Activated effector memory CD4-positive, alpha-beta T cell treated with anti-CD3 and anti-CD28 coated beads, Interleukin-2, amount 50 U/mL, for 16 hours (primary cell): ENCODE data around the gene RASSF3.
"Not testable (repeated sequence)": the region's sequence is repeated elsewhere in the genome, so short reads cannot be mapped to it uniquely, and the experiment has no call there.

Experiments
- DNase-seq: peaks from one replicate; pipeline ENCODE4 v3.0.0-alpha.2; 2020

The RASSF3 gene

DNA sequence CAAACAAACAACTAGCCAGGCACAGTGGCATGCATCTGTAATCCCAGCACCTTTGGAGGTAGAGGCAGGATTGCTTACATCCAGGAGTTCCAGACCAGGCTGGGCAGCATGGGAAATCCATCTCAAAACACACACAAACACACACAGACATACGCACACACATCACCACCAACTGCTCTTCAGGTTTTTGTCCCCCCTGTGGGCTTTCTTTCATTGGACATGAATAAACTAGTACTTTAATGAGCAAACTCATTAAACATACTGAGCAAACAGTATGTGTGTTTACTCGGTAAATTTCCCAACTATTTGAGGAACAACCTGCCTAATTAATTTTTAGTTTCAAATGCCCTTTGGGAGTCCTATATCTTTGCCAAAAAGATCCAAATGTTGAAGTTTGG, 10.1 kb upstream of the RASSF3 start:
- no peak for DNase-seq

DNA sequence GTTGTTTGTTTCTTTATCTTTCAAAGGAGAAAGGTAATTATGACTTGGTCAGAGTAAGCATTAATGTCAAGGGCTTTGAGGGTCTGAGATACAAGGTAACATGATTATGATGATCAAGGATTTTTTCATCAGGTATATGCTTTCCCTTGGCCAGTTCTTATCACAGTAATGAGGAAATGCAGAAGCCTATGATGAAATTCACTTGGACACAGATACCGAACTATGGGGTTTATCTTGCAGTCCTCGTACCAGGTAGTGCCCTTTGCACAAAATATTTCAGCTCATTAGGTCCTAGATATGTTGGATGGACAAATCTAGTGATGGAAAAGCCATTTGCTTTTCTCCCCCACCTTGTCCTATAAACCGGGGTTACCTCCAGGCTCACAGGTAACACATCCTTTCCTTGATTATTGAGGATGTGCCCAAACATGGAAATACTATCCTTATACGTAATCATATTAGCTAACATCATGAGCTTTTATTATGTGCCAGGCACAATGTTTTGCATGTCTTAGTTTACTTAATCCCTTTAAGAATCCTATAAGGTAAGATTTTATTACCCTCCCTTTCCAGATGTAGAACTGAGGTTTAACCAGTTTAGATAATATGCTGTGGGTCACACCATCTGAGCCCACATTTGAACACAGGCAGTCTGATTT, 7.0 kb upstream of the RASSF3 start:
- no peak for DNase-seq

DNA sequence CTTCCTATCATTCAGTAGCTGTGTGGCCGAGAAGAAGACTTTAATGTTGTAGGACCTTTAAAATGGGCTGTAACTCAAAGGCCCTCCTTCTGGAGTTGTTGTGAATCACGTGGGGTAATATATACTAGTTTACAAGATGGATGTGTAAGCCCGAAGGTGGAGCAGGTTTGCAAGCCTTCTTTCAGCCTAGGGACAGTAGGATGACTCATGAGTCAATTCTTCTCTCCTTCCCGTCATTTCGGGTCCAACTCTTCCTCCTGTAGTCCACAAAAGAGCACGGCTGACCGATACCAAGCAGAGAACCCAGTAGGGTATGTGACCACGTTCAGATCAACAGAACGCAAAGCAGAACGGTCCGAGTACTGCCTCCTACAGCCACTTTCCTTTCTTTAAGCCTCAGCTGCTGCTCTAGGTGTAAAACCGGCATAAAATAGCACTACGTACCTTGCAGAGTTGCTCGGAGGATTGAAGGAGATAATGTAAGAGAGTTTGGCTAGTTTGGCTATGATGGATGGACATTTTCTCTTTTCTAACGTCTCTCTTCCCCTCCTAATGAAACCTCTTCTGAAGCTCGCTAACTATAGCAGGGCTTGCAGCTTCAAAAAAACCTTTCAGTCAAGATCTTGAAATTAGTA, 1.3 kb upstream of the RASSF3 start:
- DNase-seq = peak; percentile 75

DNA sequence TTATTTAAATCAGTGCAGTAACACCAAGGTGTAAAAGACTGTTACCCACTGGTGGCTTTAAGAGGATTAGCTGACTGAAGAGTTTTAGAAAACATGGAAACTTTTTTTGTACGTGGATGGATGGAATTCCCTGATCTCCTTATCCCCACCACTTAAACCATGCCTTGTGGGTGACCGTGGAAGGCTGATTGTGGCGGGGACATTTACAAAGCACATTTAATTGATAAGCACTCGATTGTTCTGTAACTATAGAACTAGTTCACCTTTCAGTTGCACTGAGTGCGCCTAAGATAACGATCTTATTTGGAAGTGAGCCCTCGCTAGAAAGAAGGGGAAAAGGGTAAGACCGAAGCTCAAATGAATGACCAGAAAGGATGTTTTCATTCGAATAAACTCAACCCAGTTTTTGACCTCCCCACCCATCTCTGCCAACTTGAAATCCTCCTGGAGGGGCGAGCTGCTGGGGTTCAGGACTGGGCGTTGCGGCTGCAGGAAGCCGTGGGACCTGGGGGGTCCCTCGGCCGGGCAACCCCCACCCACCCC, 688 bp upstream of the RASSF3 start:
- DNase-seq = no peak

DNA sequence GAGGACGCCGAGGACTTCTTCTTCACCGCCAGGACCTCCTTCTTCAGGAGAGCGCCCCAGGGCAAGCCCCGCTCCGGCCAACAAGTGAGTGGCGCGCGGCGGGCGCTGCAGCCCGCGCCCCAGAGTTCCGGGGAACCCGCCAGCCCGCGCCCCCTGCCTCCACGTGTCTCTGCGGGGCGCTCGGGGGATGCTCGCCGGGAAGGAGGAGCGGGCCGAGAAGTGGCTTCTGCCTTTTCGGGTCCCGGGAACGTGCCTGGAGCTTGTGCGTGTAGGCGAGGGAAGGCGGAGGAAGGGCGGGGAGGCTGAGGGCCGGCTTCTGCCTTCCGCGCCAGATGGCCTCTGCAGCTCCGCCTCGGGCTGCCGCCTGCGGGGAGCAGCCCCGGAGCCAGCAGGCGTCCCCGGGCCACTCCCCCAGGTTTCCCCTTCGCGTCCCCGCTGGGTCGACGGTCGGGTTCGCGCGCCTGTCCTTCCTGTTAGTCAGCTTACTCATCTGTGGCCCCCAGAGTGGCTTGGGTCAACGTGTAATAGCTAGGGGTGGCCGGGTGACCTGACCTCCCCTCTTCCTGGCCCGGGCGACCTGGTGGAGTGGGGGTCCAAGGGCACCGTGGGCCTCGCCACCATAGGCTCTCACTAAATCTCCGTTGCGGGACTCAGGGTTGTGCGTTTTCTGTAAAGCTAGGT, 505 bp downstream of the RASSF3 start:
- DNase-seq = peak; percentile 90

DNA sequence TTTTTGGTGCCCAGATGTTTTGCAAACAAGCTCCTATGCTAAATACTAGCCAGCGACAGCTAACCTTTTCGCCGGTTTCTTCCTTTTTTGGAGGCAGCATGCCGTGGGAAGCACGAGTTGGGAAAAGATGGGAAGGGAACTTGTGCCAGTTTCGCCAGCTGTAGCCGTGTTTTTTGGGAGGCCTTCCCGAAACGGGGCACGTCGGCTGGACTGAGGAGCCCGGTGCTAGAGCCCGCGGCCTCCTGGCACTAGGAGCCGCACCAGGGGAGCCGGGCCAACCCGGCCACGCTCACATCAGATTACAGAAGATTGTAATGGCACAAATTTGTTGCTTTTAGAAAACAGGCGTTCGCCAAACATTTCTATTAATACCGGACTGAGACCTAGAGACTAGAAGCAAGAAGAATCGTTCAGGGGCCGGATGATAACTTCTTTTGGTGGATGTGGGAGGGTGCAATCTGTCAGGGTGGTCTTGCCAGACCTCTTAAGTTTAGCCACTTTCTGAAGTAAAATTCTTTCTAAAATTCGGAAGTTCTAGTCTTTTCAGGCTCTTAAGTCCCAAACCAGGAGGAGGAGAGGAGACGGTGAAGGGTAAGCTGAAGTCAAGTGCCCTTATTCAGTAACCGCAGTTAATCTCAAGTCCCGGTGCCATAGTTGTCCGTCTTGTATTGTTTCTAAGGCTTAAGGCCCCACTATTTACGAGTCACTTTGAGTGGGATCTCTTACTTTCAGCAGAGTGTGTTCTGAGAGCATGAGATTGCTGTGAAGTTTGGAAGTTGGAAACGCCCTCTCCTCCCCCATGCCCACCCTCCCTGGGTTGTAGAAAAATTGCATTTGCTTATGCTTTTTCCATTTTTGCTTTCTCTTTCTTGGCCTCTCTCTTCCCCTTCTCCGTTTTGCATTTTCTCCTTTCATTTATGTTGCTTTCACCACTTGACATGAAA, 1.3 kb downstream of the RASSF3 start:
- peak; percentile 71 for DNase-seq

DNA sequence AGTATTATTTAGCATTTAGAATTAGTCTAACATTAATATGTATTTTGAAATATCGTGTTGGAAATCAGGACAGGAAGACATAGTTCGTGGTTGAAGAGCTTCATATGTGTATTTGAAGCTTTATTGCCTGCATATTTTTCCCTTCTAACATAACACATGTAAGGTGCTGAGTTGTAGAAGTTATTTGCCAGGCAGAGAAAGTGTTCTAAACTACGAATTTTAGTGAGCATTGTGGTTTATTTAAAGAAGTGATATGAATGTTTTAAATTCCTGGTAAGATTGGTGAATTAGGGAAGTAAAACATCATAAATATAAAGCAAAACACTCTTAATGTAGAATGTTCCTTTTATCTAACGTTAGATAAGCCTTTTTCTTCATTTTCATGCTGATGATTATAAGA, 2.5 kb downstream of the RASSF3 start:
- DNase-seq = no peak

DNA sequence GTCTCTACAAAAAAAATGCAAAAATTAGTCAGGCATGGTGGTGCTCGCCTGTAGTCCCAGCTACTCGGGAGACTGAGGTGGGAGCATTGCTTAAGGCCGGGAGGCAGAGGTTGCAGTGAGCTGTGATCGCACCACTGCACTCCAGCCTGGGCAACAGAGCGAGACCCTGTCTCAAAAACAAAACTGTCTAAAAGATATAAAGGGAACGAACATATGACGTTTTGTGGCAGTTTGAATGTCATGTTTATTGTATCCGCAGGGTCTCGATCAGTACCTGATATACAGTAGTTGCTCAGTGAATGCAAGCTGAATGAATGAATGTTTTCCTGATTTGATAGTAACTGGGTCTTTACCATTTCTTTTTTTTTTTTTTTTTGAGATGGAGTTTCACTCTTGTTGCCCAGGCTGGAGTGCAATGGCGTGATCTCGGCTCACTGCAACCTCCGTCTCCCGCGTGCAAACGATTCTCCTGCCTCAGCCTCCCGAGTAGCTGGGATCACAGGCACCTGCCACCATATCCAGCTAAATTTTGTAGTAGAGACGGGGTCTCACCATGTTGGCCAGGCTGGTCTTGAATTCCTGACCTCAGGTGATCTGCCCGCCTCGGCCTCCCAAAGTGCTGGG, 3.6 kb downstream of the RASSF3 start:
- not testable (repeated sequence) for DNase-seq

DNA sequence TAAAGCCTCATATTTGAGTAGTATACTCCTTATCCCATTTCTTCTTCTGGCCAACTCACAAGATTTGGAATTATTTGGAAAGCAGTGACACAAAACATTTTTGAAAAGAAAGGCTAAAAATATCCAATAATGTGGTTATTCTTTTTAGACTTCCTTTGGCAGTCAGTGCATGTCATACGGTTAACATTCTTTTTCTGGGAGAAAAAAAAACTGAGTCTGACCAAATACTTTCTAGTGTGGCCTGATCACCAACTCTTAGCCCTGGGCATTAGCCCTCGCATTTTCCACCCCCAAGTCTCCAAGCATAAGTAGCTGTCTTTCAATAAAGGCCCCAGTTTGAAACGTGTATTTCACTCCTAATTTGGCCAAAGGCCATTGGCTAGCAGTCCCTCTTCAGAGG, 5.9 kb downstream of the RASSF3 start:
- no peak for DNase-seq

DNA sequence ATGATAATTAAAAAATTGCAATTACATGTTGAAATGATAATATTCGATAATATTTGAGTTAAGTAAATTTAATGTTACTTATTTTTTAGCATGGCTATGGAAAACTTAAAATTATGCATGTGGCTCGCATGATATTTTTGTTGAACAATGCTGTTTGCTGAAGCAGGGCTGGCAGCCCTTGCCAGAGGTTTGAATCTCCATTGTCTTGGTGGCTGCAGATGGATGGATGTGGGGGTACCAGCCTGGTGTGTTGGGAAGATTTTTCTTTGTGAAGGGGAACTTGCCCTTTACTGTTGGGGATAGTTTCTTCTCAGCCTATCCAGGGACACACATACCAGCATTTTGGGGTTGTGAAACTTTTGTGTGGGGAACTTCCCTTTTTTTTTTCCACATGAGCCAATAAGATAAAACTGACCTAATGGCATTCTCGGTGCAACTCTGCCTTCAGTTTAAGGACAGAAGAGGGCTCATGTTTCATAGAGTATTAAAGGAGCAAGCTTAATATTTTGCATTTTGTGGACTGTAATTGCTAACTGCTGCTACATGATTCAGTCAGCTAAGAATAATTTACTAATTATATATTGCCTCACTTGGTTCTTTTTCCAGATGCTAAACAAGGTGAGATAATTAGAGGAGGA, 8.8 kb downstream of the RASSF3 start:
- DNase-seq = no peak

DNA sequence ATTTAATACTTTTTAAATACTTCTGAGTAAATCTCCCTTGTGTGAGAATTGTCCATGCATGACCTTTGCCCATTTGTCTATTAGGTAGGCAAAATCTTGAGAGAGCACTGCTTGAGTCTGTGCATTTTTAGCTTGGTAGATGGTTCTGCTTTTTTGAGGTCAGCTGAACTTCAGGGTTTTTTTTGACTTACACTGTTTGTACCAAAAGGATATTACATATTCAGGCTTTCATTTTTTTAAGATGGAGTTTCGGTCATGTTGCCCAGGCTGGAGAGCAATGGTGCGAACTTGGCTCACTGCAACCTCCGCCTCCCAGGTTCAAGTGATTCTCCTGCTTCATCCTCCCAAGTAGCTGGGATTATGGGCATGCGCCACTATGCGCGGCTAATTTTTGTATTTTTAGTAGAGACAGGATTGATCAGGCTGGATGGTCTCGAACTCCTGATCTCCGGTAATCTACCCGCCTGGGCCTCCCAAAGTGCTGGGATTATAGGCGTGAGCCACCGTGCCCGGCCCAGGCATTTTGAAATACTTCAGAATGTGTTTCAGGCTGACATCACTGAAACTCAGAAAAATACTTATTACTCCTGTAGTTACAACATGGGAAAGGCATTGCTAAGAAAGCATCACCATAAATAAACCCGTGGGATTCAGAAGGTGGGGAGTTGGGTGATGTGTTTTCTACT, 11.1 kb downstream of the RASSF3 start:
- no peak for DNase-seq

DNA sequence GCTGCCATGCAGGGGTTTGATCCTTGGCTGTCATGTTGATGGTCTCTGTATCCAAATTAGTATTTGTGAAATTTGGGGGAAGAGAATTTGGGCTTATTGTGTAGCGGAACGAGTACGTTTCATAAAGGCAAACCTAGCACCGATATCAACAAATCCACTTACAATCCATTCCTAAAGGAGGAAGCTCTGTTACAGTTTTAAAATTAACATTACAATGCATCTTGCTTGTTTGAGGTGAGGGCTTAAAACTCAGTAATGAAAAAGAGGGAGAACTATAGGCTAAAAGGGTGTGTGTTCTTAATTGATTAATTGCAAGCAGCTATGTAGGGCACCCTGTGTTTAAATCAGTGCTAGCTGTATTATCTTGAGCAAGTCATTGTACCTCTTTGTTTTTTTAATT, 13.7 kb downstream of the RASSF3 start:
- DNase-seq = no peak

DNA sequence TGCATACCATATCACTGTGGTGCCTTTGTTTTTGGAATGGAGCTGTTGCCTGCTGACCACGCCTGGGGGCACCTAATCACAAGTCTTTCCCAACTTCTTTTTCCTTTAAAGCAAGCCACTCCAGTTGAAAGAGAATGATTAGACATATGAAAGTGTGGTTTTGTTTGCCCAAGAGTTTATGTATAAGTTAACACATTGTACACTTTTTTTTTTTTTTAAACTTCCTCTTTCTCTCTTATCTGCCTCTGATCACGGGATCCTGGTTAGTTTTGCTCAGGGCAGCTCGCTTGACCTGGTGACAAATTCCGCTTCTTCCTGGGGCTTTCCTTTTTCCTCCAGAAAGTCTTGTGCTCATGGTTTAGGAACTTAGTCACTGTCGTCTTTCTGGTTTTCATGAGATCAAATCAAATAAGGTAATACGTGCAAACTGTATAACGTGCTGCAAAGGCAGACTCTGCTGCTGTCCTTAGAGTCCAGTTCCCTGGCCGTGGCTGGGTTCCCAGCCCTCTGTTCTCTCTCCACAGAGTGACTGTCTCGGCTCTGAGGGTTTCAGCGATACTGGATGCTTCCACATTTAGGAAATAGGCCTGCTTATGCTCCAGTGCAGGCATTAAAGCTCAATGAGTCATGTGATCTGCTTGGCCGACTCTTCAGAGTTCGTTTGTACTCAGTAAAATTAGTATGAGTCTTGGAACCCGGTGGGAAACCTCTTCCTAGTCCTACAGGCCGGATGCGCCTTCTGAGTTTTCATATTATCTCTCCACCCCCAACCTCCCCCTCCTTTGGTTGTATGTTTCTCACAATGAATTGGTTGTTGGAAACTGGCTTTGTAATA, 15.2 kb downstream of the RASSF3 start:
- peak; percentile 66 for DNase-seq

DNA sequence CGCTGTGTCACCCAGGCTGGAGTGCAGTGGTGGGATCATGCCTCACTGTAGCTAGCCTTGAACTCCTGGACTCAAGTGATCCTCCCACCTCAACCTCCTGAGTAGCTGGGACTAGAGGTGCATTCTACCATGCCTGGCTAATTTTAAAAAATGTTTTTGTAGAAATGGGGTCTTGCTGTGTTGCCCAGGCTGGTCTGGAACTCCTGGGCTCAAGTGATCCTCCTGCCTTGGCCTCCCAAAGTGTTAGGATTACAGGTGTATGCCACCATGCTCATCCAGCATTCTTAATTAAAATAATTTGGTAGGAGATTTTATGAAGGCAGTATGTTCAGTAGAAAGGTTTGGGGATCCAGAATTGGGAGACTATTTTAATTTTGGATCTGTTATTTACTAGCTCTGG, 16.3 kb downstream of the RASSF3 start:
- not testable (repeated sequence) for DNase-seq

DNA sequence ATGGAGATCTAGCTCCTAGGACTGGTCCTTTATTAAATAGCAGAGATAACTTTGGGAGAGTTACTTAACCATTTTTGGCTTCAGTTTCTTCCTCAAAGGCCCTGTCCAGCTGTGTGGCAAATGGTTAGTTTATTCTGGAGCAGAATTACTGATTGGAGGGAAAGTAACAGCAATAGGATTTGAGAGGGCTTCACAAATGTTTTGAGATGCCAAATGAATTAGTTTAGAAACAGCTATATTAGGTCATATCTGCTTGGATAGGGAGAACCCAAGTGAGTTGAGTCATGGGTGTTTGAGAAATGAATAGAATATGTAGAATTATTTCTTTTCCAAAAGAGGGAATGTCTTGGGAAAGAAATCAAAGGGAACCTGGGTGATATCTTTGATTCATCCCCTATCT, 17.5 kb downstream of the RASSF3 start:
- DNase-seq = no peak

DNA sequence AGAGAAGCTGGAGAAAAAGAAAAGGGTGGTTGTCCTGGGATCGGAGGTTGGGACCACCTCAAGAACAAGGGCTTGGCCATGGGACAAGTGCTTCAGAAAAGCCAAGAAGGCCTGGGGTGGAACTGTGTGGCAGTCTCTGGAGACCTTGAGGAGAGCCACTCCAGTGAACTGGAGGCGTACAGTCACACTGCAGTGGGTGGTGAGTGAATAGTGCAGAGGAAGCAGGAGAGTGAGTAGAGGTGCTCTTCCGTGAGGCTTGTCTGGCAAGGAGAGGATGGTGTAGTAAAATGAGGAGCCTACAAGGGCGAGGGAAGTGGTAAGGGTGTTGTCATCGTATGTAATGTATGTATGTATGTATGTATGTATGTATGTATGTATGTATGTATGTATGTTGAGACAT, 20.9 kb downstream of the RASSF3 start:
- DNase-seq = no peak

DNA sequence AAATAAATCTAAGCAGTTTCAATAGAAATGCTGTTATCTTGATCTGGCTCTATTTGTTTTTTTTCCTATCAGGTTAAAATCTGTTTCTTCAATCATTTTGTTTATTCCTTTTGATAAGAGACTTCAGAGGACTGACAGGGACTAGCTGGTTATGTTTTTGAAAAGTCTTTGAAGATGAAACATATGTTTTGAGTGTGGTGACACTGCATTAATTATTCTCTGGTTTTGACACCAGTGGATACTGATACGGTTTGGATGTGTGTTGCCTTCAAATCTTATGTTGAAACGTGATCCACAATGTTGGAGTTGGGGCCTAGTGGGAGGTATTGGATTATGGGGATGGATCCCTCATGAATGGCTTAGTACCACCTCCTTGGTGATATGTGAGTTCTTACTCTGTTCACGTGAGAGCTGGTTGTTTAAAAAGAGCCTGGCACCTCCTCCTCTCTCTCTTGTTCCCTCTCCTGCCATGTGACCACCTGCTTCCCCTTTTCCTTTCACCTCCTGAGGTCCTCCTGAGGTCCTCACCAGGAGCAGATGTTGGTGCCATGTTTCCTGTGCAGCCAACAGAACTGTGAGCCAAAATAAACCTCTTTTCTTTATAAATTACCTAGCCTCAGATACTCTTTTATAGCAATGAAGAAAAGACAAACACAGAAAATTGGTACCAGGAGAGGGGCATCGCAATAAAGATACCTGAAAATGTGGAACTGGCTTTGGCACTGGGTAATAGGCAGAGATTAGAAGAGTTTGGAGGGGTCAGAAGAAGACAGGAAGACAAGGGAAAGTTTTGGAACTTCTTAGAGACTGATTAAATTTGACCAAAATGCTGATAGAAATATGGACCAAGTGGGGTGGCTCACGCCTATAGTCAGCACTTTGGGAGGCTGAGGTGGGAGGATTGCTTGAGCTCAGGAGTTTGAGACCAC, 23.0 kb downstream of the RASSF3 start:
- no peak for DNase-seq

DNA sequence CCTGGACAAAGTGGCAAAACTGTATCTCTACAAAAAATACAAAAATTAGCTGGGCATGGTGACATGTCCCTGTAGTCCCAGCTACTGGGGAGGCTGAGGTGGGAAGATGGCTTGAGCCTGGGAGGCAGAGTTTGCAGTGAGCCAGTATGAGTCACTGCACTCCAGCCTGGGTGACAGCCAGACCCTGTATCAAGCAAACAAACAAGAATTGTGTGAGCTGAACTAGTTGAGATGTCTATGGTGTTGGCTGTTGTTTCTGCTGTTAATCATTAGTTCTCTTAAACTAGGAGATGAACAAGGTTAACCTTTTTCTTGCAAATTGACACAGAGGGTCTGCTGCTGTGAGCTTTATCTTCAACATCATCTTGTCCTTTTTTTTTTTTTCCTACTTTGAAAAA, 23.6 kb downstream of the RASSF3 start:
- peak; percentile 74 for DNase-seq

DNA sequence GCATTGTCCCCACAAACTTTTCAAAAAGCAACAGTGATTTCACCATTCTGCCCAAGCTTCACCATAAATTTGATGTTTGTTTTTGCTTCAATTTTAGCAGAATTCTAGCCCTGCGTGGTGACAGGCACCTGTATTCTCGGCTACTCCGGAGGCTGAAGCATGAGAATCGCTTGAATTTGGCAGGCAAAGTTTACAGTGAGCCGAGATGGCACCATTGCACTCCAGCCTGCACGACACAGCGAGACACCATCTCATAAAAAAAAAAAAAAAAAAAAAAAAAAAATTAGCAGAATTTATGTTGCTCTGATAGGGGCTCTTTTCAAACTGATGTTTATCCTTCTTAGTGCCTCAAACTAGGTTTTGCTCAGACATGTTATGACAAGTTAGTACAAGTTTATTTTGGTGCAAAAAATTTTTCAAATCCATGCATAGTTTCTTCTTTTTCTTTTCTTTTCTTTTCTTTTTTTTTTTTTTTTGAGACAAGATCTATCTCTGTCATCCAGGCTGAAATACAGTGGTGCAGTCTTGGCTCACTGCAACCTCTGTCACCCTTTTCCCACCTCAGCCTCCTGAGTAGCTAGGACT, 24.3 kb downstream of the RASSF3 start:
- no peak for DNase-seq
